ENCODE results near the gene OR2Z1. TPM values are rescaled to one million over a fixed set of nuclear protein-coding genes. Genes with fewer than 3 reads are reported as not detected.

The OR2Z1 gene
- total RNA-seq (2022) (not detected in 2 replicates), Bru-seq, nascent RNA (not detected), BruChase-seq, experiment 1, labeled RNA remaining after a 6-hour chase (percentile 7 among the genes with signal in this experiment), BruChase-seq, experiment 2, labeled RNA remaining after a 2-hour chase (not detected)
- long read RNA-seq: 0 reads

- no peaks in the 10 kb centered on the region for H3K9me3 Mint-ChIP-seq (ENCODE audit: low read depth, unreplicated experiment)
Observed at GRCh38 chr19:8721334-8721733, at the start of gene OR2Z1. Gene OR2Z1 (plus strand): TSS chr19:8721634. CDS start chr19:8731029, 9,395 bp downstream.

GRCh38 chr19:8673276-8673891 is 48.0 kb upstream of the OR2Z1 start:
- CTCF ChIA-PET: no interaction called here
- DNase-seq: no peak
- TF ChIP-seq CTCF (IDR thresholded peaks at IDR 0.05; ENCODE audit: unreplicated experiment): no peak
- intact Hi-C loops (cut with micrococcal nuclease; ENCODE audit: unreplicated experiment): no loop called here
- Mint-ChIP-seq H3K27ac (ENCODE audit: unreplicated experiment) (no peak overlapping the region), H3K36me3 (ENCODE audit: insufficient read depth, unreplicated experiment) (no peaks in the 10 kb centered on the region), H3K4me3 (ENCODE audit: low read depth, unreplicated experiment) (no peak overlapping the region), H3K27me3 (ENCODE audit: unreplicated experiment) (peaks cover 15% of the 10 kb centered on the region), H3K4me1 (ENCODE audit: low read depth, unreplicated experiment) (no peaks in the 10 kb centered on the region), H3K9me3 (ENCODE audit: low read depth, unreplicated experiment) (peaks cover 10% of the 10 kb centered on the region)
- no TSS peak for BruUV-seq (replicated peaks)

More at GRCh38 chr19:8721334-8721733, at the start of gene OR2Z1:
- TF ChIP-seq CTCF (IDR thresholded peaks at IDR 0.05; ENCODE audit: unreplicated experiment): no peak
- no peak within 1 kb of the TSS for H3K27ac Mint-ChIP-seq (ENCODE audit: unreplicated experiment)
- intact Hi-C loops (cut with micrococcal nuclease; ENCODE audit: unreplicated experiment): no loop called here
- H3K27me3 Mint-ChIP-seq (ENCODE audit: unreplicated experiment): no peaks in the 10 kb centered on the region
- no peak within 1 kb of the TSS for H3K4me3 Mint-ChIP-seq (ENCODE audit: low read depth, unreplicated experiment)
- no peak for DNase-seq
- no peaks in the 10 kb centered on the region for H3K36me3 Mint-ChIP-seq (ENCODE audit: insufficient read depth, unreplicated experiment)
- no peaks in the 10 kb centered on the region for H3K4me1 Mint-ChIP-seq (ENCODE audit: low read depth, unreplicated experiment)
- BruUV-seq (replicated peaks): no TSS peak
- CTCF ChIA-PET: no interaction called here

- peaks cover 15% of the 10 kb centered on the region for H3K27me3 Mint-ChIP-seq (ENCODE audit: unreplicated experiment)
- CTCF ChIA-PET: no interaction called here
- peaks cover 13% of the 10 kb centered on the region for H3K9me3 Mint-ChIP-seq (ENCODE audit: low read depth, unreplicated experiment)
- no peaks in the 10 kb centered on the region for H3K36me3 Mint-ChIP-seq (ENCODE audit: insufficient read depth, unreplicated experiment)
- H3K4me3 Mint-ChIP-seq (ENCODE audit: low read depth, unreplicated experiment): no peak overlapping the region
- DNase-seq: no peak
- BruUV-seq (replicated peaks): no TSS peak
- no peaks in the 10 kb centered on the region for H3K4me1 Mint-ChIP-seq (ENCODE audit: low read depth, unreplicated experiment)
- H3K27ac Mint-ChIP-seq (ENCODE audit: unreplicated experiment): no peak overlapping the region
- intact Hi-C loops (cut with micrococcal nuclease; ENCODE audit: unreplicated experiment): no loop called here
- TF ChIP-seq CTCF (IDR thresholded peaks at IDR 0.05; ENCODE audit: unreplicated experiment): no peak
Observed at GRCh38 chr19:8675066-8675465, 46.4 kb upstream of the OR2Z1 start.

- DNase-seq: no peak
- no peak overlapping the region for H3K4me3 Mint-ChIP-seq (ENCODE audit: low read depth, unreplicated experiment)
- BruUV-seq (replicated peaks): no TSS peak
- peaks cover 15% of the 10 kb centered on the region for H3K27me3 Mint-ChIP-seq (ENCODE audit: unreplicated experiment)
- no peaks in the 10 kb centered on the region for H3K36me3 Mint-ChIP-seq (ENCODE audit: insufficient read depth, unreplicated experiment)
- CTCF ChIA-PET: no interaction called here
- no peaks in the 10 kb centered on the region for H3K4me1 Mint-ChIP-seq (ENCODE audit: low read depth, unreplicated experiment)
- H3K9me3 Mint-ChIP-seq (ENCODE audit: low read depth, unreplicated experiment): peaks cover 16% of the 10 kb centered on the region
- intact Hi-C loops (cut with micrococcal nuclease; ENCODE audit: unreplicated experiment): no loop called here
- TF ChIP-seq CTCF (IDR thresholded peaks at IDR 0.05; ENCODE audit: unreplicated experiment): no peak
- H3K27ac Mint-ChIP-seq (ENCODE audit: unreplicated experiment): no peak overlapping the region
Observed at GRCh38 chr19:8678244-8678807, 43.1 kb upstream of the OR2Z1 start.
